HCT116 (cell line): ENCODE data around the gene ACAP3. TPM values are rescaled to one million over a fixed set of nuclear protein-coding genes. Genes with fewer than 3 reads are reported as not detected.
A peak's percentile ranks its signal among the peaks of the same experiment; 100 is the strongest.

ENCODE experiments used
- ATAC-seq: fragments of 200-7000 bp; cut with Tn5 transposase; 2 replicates; pipeline ENCODE4 v1.9.1; 2020; ENCODE audit warnings: mild to moderate bottlenecking, moderate library complexity
- BruUV-seq: library from RNA; stranded (reverse); fragments of 400-500 nt; replicated peaks from 2 replicates; lab custom pipeline; 2021; lab: Mats Ljungman, UMichigan
- CTCF ChIA-PET: fragments of 300-600 bp; sonication (Branson Sonifier 250); formaldehyde crosslinking; loops from one replicate; lab custom pipeline; 2021; ENCODE audit warnings: antibody characterized with exemption; lab: Charles Lee
- POLR2A ChIA-PET: fragments of 300-600, 350-600 bp; sonication (Branson Sonifier 250); formaldehyde crosslinking; loops from one replicate; lab custom pipeline; 2021; ENCODE audit warnings: antibody characterized with exemption; lab: Charles Lee
- RAD21 ChIA-PET, 2 experiments: fragments of 300-600 bp; sonication (Branson Sonifier 250); formaldehyde crosslinking; loops; one replicate each; lab custom pipeline; 2023; ENCODE audit warnings: low total read pairs in 2 of 2; ENCODE audit not compliant: uncharacterized antibody in 2 of 2, unreplicated experiment in 2 of 2, low non-redundant PET in 1 of 2; lab: Charles Lee
- DNase-seq: peaks from one replicate; pipeline ENCODE4 v3.0.0-alpha.2; 2010; ENCODE audit warnings: low read depth, low spot score
- H2AFZ ChIP-seq: fragments of 200-600 bp; shearing (Covaris generic), sonication (generic); 2 replicates; pipeline ENCODE4 v1.6.1; 2017; ENCODE audit warnings: low read depth, mixed run types, mixed read lengths, antibody characterized with exemption, low read length; ENCODE audit not compliant: poor library complexity, severe bottlenecking
- H3K27ac ChIP-seq: 2 replicates; pipeline ENCODE4 v1.5.1; 2012; ENCODE audit warnings: low read depth, low read length
- H3K27me3 ChIP-seq: fragments of 200-600 bp; sonication (generic); 2 replicates; pipeline ENCODE4 v1.6.1; 2016; ENCODE audit warnings: mixed run types, low read length, mixed read lengths; ENCODE audit not compliant: insufficient read depth
- H3K36me3 ChIP-seq, 2 experiments: fragments of 200-500 bp in 1 of 2; fragments of 200-600 bp in 1 of 2; sonication (Bioruptor generic) in 1 of 2; sonication (generic) in 1 of 2; 2 replicates each; pipeline versions ENCODE4 v1.5.1 to v1.6.1; 2014 to 2016; ENCODE audit warnings: low read length in 2 of 2, inconsistent platforms in 1 of 2, mixed read lengths in 1 of 2, mixed run types in 1 of 2; ENCODE audit not compliant: insufficient read depth in 2 of 2, control insufficient read depth in 1 of 2
- H3K4me1 ChIP-seq, 2 experiments: fragments of 200-600 bp in 1 of 2; sonication (generic) in 1 of 2; 2 replicates each; pipeline versions ENCODE4 v1.5.1 to v1.6.1; 2012 to 2017; ENCODE audit warnings: low read length in 2 of 2, inconsistent platforms in 1 of 2, mild to moderate bottlenecking in 1 of 2, mixed read lengths in 1 of 2, mixed run types in 1 of 2, moderate library complexity in 1 of 2; ENCODE audit not compliant: insufficient read depth in 2 of 2, control insufficient read depth in 1 of 2
- H3K4me2 ChIP-seq: fragments of 200-600 bp; sonication (generic); 2 replicates; pipeline ENCODE4 v1.6.1; 2017; ENCODE audit warnings: mixed run types, low read length, mixed read lengths
- H3K4me3 ChIP-seq, 2 experiments: fragments of 200-600 bp in 1 of 2; sonication (generic) in 1 of 2; replicated peaks in 1 of 2; 2 replicates each; pipeline ENCODE4 v1.5.1; 2011 to 2016; ENCODE audit warnings: low read length in 2 of 2, control low read depth in 1 of 2, low read depth in 1 of 2, mild to moderate bottlenecking in 1 of 2, mixed read lengths in 1 of 2, mixed run types in 1 of 2
- H3K79me2 ChIP-seq: fragments of 200-600 bp; sonication (generic); 2 replicates; pipeline ENCODE4 v1.6.1; 2017; ENCODE audit warnings: mild to moderate bottlenecking, mixed run types, low read length, moderate library complexity, mixed read lengths; ENCODE audit not compliant: insufficient read depth
- H3K9ac ChIP-seq: fragments of 200-600 bp; sonication (generic); 2 replicates; pipeline ENCODE4 v1.6.1; 2016; ENCODE audit warnings: low read length, mixed read lengths
- H3K9me2 ChIP-seq: fragments of 200-600 bp; sonication (generic), shearing (Covaris generic); 2 replicates; pipeline ENCODE4 v1.6.1; 2017; ENCODE audit warnings: mixed run types, mild to moderate bottlenecking, moderate library complexity; ENCODE audit not compliant: insufficient read depth
- H3K9me3 ChIP-seq, 2 experiments: fragments of 200-500 bp in 1 of 2; fragments of 200-600 bp in 1 of 2; sonication (Bioruptor generic) in 1 of 2; sonication (generic) in 1 of 2; 2 replicates each; pipeline ENCODE4 v1.6.1; 2014 to 2017; ENCODE audit warnings: low read length in 2 of 2, mixed read lengths in 2 of 2, inconsistent platforms in 1 of 2, low read depth in 1 of 2, mild to moderate bottlenecking in 1 of 2, mixed run types in 1 of 2, moderate library complexity in 1 of 2; ENCODE audit not compliant: control insufficient read depth in 1 of 2, insufficient read depth in 1 of 2
- H4K20me1 ChIP-seq: fragments of 200-600 bp; sonication (generic), shearing (Covaris generic); 2 replicates; pipeline ENCODE4 v1.6.1; 2017; ENCODE audit warnings: mixed run types, mild to moderate bottlenecking, moderate library complexity; ENCODE audit not compliant: insufficient read depth
- CBX3 ChIP-seq: IDR thresholded peaks from 2 replicates; pipeline ENCODE4 v1.6.1; 2012; ENCODE audit warnings: low read depth
- CEBPB ChIP-seq: IDR thresholded peaks from 2 replicates; pipeline ENCODE4 v1.6.1; 2012; ENCODE audit warnings: low read depth
- EGR1 ChIP-seq: IDR thresholded peaks from 2 replicates; pipeline ENCODE4 v1.6.1; 2012; ENCODE audit warnings: low read depth
- ELF1 ChIP-seq: IDR thresholded peaks from 2 replicates; pipeline ENCODE4 v1.6.1; 2012; ENCODE audit warnings: low read depth, borderline replicate concordance
- EZH2 ChIP-seq: fragments of 200-600 bp; sonication (generic); IDR thresholded peaks from 2 replicates; pipeline ENCODE4 v1.6.1; 2017; ENCODE audit warnings: antibody characterized with exemption, mixed run types
- EZH2phosphoT487 ChIP-seq: fragments of 200-600 bp; IDR thresholded peaks from 2 replicates; pipeline ENCODE4 v1.6.1; 2018; ENCODE audit warnings: antibody characterized with exemption, borderline replicate concordance
- FOSL1 ChIP-seq: IDR thresholded peaks from 2 replicates; pipeline ENCODE4 v1.6.1; 2012; ENCODE audit warnings: low read depth
- JUND ChIP-seq: IDR thresholded peaks from 2 replicates; pipeline ENCODE4 v1.6.1; 2012
- MAX ChIP-seq: IDR thresholded peaks from 2 replicates; pipeline ENCODE4 v1.6.1; 2012
- POLR2A ChIP-seq: IDR thresholded peaks from 2 replicates; pipeline ENCODE4 v1.7.0; 2011; ENCODE audit warnings: borderline replicate concordance; ENCODE audit not compliant: insufficient read depth, insufficient read length; ENCODE audit errors: extremely low read depth
- POLR2AphosphoS5 ChIP-seq: IDR thresholded peaks from 2 replicates; pipeline ENCODE4 v1.6.1; 2011; ENCODE audit warnings: mild to moderate bottlenecking, low read depth, low read length, moderate library complexity
- RAD21 ChIP-seq: IDR thresholded peaks from 2 replicates; pipeline ENCODE4 v1.6.1; 2012; ENCODE audit warnings: low read depth, mild to moderate bottlenecking
- REST ChIP-seq: IDR thresholded peaks from 2 replicates; pipeline ENCODE4 v1.6.1; 2012; ENCODE audit warnings: low read depth
- TCF7L2 ChIP-seq: IDR thresholded peaks from 2 replicates; pipeline ENCODE4 v1.7.0; 2011; ENCODE audit warnings: borderline replicate concordance, inconsistent platforms; ENCODE audit not compliant: insufficient read depth, insufficient read length; ENCODE audit errors: extremely low read depth
- YY1 ChIP-seq: IDR thresholded peaks from 2 replicates; pipeline ENCODE4 v1.6.1; 2011; ENCODE audit warnings: low read length, low read depth, moderate library complexity, mild to moderate bottlenecking; ENCODE audit not compliant: insufficient replicate concordance; ENCODE audit errors: extremely low read depth
- ZBTB33 ChIP-seq: IDR thresholded peaks from 2 replicates; pipeline ENCODE4 v1.6.1; 2011; ENCODE audit warnings: mild to moderate bottlenecking, low read length, moderate library complexity; ENCODE audit not compliant: insufficient replicate concordance; ENCODE audit errors: extremely low read depth
- ZFX ChIP-seq: fragments of 450-650 bp; IDR thresholded peaks from 2 replicates; pipeline ENCODE4 v1.6.1; 2017
- intact Hi-C: fragments of 100-400 bp; cut with micrococcal nuclease; formaldehyde crosslinking; loops from 2 replicates; pipeline ENCODE4 v1.10.0; 2022
- total RNA-seq: library from RNA; stranded (reverse); gene quantifications from one replicate; pipeline ENCODE4 v1.2.1, GENCODE V29; 2021; ENCODE audit not compliant: unreplicated experiment

Gene ACAP3
- total RNA-seq, 1 experiment from 2014 or later = 38.8 TPM

GRCh38 chr1:1330366-1331067 is 22.8 kb upstream of the ACAP3 start:
- H3K9me2 ChIP-seq = no peaks in the 10 kb centered on the region
- CTCF ChIA-PET = no interaction called here
- H3K4me2 ChIP-seq = peak overlapping the region; percentile 27; the same call in 1 of the 2 replicates
- no peaks in the 10 kb centered on the region for H3K36me3 ChIP-seq
- H3K79me2 ChIP-seq = peaks cover 12% of the 10 kb centered on the region
- H3K27ac ChIP-seq = peak overlapping the region; percentile 30; the same call in 1 of the 2 replicates
- peaks cover 14 to 39% of the 10 kb centered on the region in 2 experiments; a peak in 3 of 4 replicates for H3K4me1 ChIP-seq
- RAD21 ChIA-PET = no interaction called here
- DNase-seq (no peak), ATAC-seq (no peak)
- no peaks in the 10 kb centered on the region for H3K27me3 ChIP-seq
- TF ChIP-seq YY1 (no peak), POLR2A (no peak), TCF7L2 (no peak), REST (no peak), CBX3 (no peak), EZH2phosphoT487 (no peak), EZH2 (no peak), FOSL1 (no peak), POLR2AphosphoS5 (no peak), ZBTB33 (no peak), RAD21 (no peak), ZFX (no peak), JUND (no peak), EGR1 (no peak), MAX (no peak), CEBPB (no peak), ELF1 (no peak)
- H2AFZ ChIP-seq = no peak overlapping the region
- intact Hi-C loops = no loop called here
- H4K20me1 ChIP-seq = no peaks in the 10 kb centered on the region
- no TSS peak for BruUV-seq
- no peak overlapping the region for H3K4me3 ChIP-seq
- H3K9ac ChIP-seq = no peak overlapping the region
- no peaks in the 10 kb centered on the region for H3K9me3 ChIP-seq
- POLR2A ChIA-PET = no interaction called here
